ENCODE results near the gene CBX8.

CBX8 gene

GRCh38 chr17:79784353-79785016 lies 12.4 kb downstream of the CBX8 start:
- peaks cover 58% of the 10 kb centered on the region for H3K36me3 ChIP-seq (ENCODE audit: insufficient read depth, low read length)

GRCh38 chr17:79783891-79784290 lies 13.0 kb downstream of the CBX8 start:
- H3K4me3 ChIP-seq: no peak overlapping the region
- H3K9me3 ChIP-seq (ENCODE audit: low read depth, low read length): no peaks in the 10 kb centered on the region
- no peak overlapping the region for H3K27ac ChIP-seq
- TF ChIP-seq POLR2AphosphoS5 (IDR thresholded peaks at IDR 0.05; ENCODE audit: borderline replicate concordance, low read depth, low read length): no peak
- TF ChIP-seq EZH2 (IDR thresholded peaks at IDR 0.05): no peak
- no peak for TF ChIP-seq FOXP2 (optimal IDR thresholded peaks at IDR 0.05; ENCODE audit: control extremely low read depth, extremely low read length, insufficient read depth)
- H3K9ac ChIP-seq (ENCODE audit: insufficient read length): no peak overlapping the region
- DNase-seq (ENCODE audit: low read depth, low spot score): no peak
- peaks cover 64% of the 10 kb centered on the region for H3K36me3 ChIP-seq (ENCODE audit: insufficient read depth, low read length)

More at GRCh38 chr17:79784353-79785016, 12.4 kb downstream of the CBX8 start:
- TF ChIP-seq POLR2AphosphoS5 (IDR thresholded peaks at IDR 0.05; ENCODE audit: borderline replicate concordance, low read depth, low read length): peak; percentile 36; the same call in 1 of the 2 replicates
- TF ChIP-seq EZH2 (IDR thresholded peaks at IDR 0.05): no peak
- Histone ChIP-seq H3K27ac (no peak overlapping the region), H3K4me3 (no peak overlapping the region), H3K9ac (ENCODE audit: insufficient read length) (no peak overlapping the region), H3K9me3 (ENCODE audit: low read depth, low read length) (no peaks in the 10 kb centered on the region)
- no peak for DNase-seq (ENCODE audit: low read depth, low spot score)

- TF ChIP-seq FOXP2 (optimal IDR thresholded peaks at IDR 0.05; ENCODE audit: control extremely low read depth, extremely low read length, insufficient read depth) (no peak), POLR2AphosphoS5 (IDR thresholded peaks at IDR 0.05; ENCODE audit: borderline replicate concordance, low read depth, low read length) (peak; percentile 22; the same call in 1 of the 2 replicates), EZH2 (IDR thresholded peaks at IDR 0.05) (no peak)
- DNase-seq (ENCODE audit: low read depth, low spot score): no peak
- peak overlapping the region; percentile 57 for H3K27ac ChIP-seq
- no peak overlapping the region for H3K4me3 ChIP-seq
- no peaks in the 10 kb centered on the region for H3K9me3 ChIP-seq (ENCODE audit: low read depth, low read length)
- H3K9ac ChIP-seq (ENCODE audit: insufficient read length): no peak overlapping the region
- peaks cover 65% of the 10 kb centered on the region for H3K36me3 ChIP-seq (ENCODE audit: insufficient read depth, low read length)
Measured at GRCh38 chr17:79781736-79782575, 14.9 kb downstream of the CBX8 start.

GRCh38 chr17:79781012-79781650 lies 15.7 kb downstream of the CBX8 start:
- H3K9me3 ChIP-seq (ENCODE audit: low read depth, low read length): no peaks in the 10 kb centered on the region
- no peak overlapping the region for H3K9ac ChIP-seq (ENCODE audit: insufficient read length)
- peaks cover 65% of the 10 kb centered on the region for H3K36me3 ChIP-seq (ENCODE audit: insufficient read depth, low read length)
- 0 out of 2 replicates have a peak overlapping the region, but pooled peaks have one; percentile 25 for H3K27ac ChIP-seq
- DNase-seq (ENCODE audit: low read depth, low spot score): no peak
- TF ChIP-seq EZH2 (IDR thresholded peaks at IDR 0.05) (no peak), FOXP2 (optimal IDR thresholded peaks at IDR 0.05; ENCODE audit: control extremely low read depth, extremely low read length, insufficient read depth) (no peak), POLR2AphosphoS5 (IDR thresholded peaks at IDR 0.05; ENCODE audit: borderline replicate concordance, low read depth, low read length) (no peak)
- H3K4me3 ChIP-seq: no peak overlapping the region

- peak overlapping the region; percentile 90 for H3K9ac ChIP-seq (ENCODE audit: insufficient read length)
Measured at GRCh38 chr17:79779661-79780365, 17.1 kb downstream of the CBX8 start.

GRCh38 chr17:79779084-79779529 lies 17.8 kb downstream of the CBX8 start:
- TF ChIP-seq EZH2 (IDR thresholded peaks at IDR 0.05): no peak
- TF ChIP-seq POLR2AphosphoS5 (IDR thresholded peaks at IDR 0.05; ENCODE audit: borderline replicate concordance, low read depth, low read length): no peak
- no peak for TF ChIP-seq FOXP2 (optimal IDR thresholded peaks at IDR 0.05; ENCODE audit: control extremely low read depth, extremely low read length, insufficient read depth)
- Histone ChIP-seq H3K4me3 (peak overlapping the region; percentile 96), H3K27ac (0 out of 2 replicates have a peak overlapping the region, but pooled peaks have one; percentile 58), H3K36me3 (ENCODE audit: insufficient read depth, low read length) (peaks cover 50% of the 10 kb centered on the region), H3K9ac (ENCODE audit: insufficient read length) (peak overlapping the region; percentile 90), H3K9me3 (ENCODE audit: low read depth, low read length) (no peaks in the 10 kb centered on the region)
- DNase-seq (ENCODE audit: low read depth, low spot score): no peak

More at GRCh38 chr17:79779661-79780365, 17.1 kb downstream of the CBX8 start:
- Histone ChIP-seq H3K27ac (peak overlapping the region; percentile 20; the same call in 1 of the 2 replicates), H3K4me3 (peak overlapping the region; percentile 96), H3K9me3 (ENCODE audit: low read depth, low read length) (no peaks in the 10 kb centered on the region), H3K36me3 (ENCODE audit: insufficient read depth, low read length) (peaks cover 57% of the 10 kb centered on the region)
- TF ChIP-seq FOXP2 (optimal IDR thresholded peaks at IDR 0.05; ENCODE audit: control extremely low read depth, extremely low read length, insufficient read depth) (no peak), POLR2AphosphoS5 (IDR thresholded peaks at IDR 0.05; ENCODE audit: borderline replicate concordance, low read depth, low read length) (no peak), EZH2 (IDR thresholded peaks at IDR 0.05) (no peak)
- no peak for DNase-seq (ENCODE audit: low read depth, low spot score)

GRCh38 chr17:79778504-79779083 lies 18.3 kb downstream of the CBX8 start:
- Histone ChIP-seq H3K9me3 (ENCODE audit: low read depth, low read length) (no peaks in the 10 kb centered on the region), H3K9ac (ENCODE audit: insufficient read length) (peak overlapping the region; percentile 90), H3K4me3 (peak overlapping the region; percentile 96), H3K27ac (peak overlapping the region; percentile 58), H3K36me3 (ENCODE audit: insufficient read depth, low read length) (peaks cover 45% of the 10 kb centered on the region)
- TF ChIP-seq POLR2AphosphoS5 (IDR thresholded peaks at IDR 0.05; ENCODE audit: borderline replicate concordance, low read depth, low read length): 0 out of 2 replicates have a peak, but pooled peaks have one; percentile 16
- TF ChIP-seq FOXP2 (optimal IDR thresholded peaks at IDR 0.05; ENCODE audit: control extremely low read depth, extremely low read length, insufficient read depth): no peak
- TF ChIP-seq EZH2 (IDR thresholded peaks at IDR 0.05): no peak
- DNase-seq (ENCODE audit: low read depth, low spot score): no peak

Measured in SK-N-MC (cell line).